GM18909 (cell line): Measurements from ENCODE around the gene CISH.
A peak's percentile ranks its signal among the peaks of the same experiment; 100 is the strongest.

ENCODE experiments used
- ATAC-seq: cut with Tn5 transposase; IDR thresholded peaks from one replicate; pipeline ENCODE4 v1.9.1; 2021; ENCODE audit warnings: mild to moderate bottlenecking; ENCODE audit not compliant: unreplicated experiment, poor library complexity

The CISH gene

GRCh38 chr3:50639055-50639494, 27.5 kb upstream of the CISH start:
- no peak for ATAC-seq

GRCh38 chr3:50637945-50638344, 26.4 kb upstream of the CISH start:
- ATAC-seq, result no peak

- ATAC-seq, result no peak
These were observed 25.4 kb upstream of the CISH start for GRCh38 chr3:50637011-50637410.

GRCh38 chr3:50635066-50635465, 23.5 kb upstream of the CISH start:
- no peak for ATAC-seq

- no peak for ATAC-seq
These were observed 21.7 kb upstream of the CISH start for GRCh38 chr3:50633230-50633790.

GRCh38 chr3:50632450-50632849, 20.9 kb upstream of the CISH start:
- ATAC-seq, result no peak

GRCh38 chr3:50630877-50631276, 19.3 kb upstream of the CISH start:
- no peak for ATAC-seq

GRCh38 chr3:50630394-50630793, 18.8 kb upstream of the CISH start:
- no peak for ATAC-seq

- no peak for ATAC-seq
These were observed 17.0 kb upstream of the CISH start for GRCh38 chr3:50628601-50629000.

GRCh38 chr3:50627407-50628051, 16.0 kb upstream of the CISH start:
- no peak for ATAC-seq

- ATAC-seq, result no peak
These were observed 14.8 kb upstream of the CISH start for GRCh38 chr3:50626401-50626800.

GRCh38 chr3:50625231-50626182, 13.9 kb upstream of the CISH start:
- no peak for ATAC-seq

- ATAC-seq, result no peak
These were observed 13.1 kb upstream of the CISH start for GRCh38 chr3:50624634-50625033.

GRCh38 chr3:50623840-50624474, 12.4 kb upstream of the CISH start:
- ATAC-seq, result peak; percentile 57

- ATAC-seq, result no peak
These were observed 11.3 kb upstream of the CISH start for GRCh38 chr3:50622881-50623280.

GRCh38 chr3:50620820-50621219, 9.2 kb upstream of the CISH start:
- no peak for ATAC-seq

GRCh38 chr3:50620420-50620819, 8.8 kb upstream of the CISH start:
- no peak for ATAC-seq

- ATAC-seq, result no peak
These were observed 6.4 kb upstream of the CISH start for GRCh38 chr3:50617911-50618481.

- peak; percentile 19 for ATAC-seq
These were observed 5.7 kb upstream of the CISH start, which contains the start of gene MAPKAPK3 for GRCh38 chr3:50617096-50617791. Gene MAPKAPK3, plus strand, starts transcription at chr3:50617151. Its CDS starts 415 bp downstream, at chr3:50617566.

- ATAC-seq, result peak; percentile 70
These were observed 5.2 kb upstream of the CISH start for GRCh38 chr3:50616770-50617095.
